C4-2B (cell line): ENCODE results near the gene SPACA4.

Experiments used
- CTCF ChIP-seq: fragments of 450-650 bp; conservative IDR thresholded peaks from 2 replicates; pipeline ENCODE4 v1.5.1; 2017; ENCODE audit warnings: mild to moderate bottlenecking
- ZFX ChIP-seq: fragments of 450-650 bp; IDR thresholded peaks from 2 replicates; pipeline ENCODE4 v1.6.1; 2017

GRCh38 chr19:48573163-48573505 lies 33.4 kb upstream of the SPACA4 start:
- TF ChIP-seq CTCF (no peak), ZFX (no peak)
